ENCODE results near the gene NUTM2A.
"Not testable (repeated sequence)": the region's sequence is repeated elsewhere in the genome, so short reads cannot be mapped to it uniquely, and the experiment has no call there.

The NUTM2A gene

GRCh38 chr10:87225148-87225547, at the start of gene NUTM2A:
Gene NUTM2A (plus strand): TSS chr10:87225448. CDS start chr10:87225831, 383 bp downstream.
- not testable (repeated sequence) for DNase-seq

- DNase-seq: not testable (repeated sequence)
These were observed 47.7 kb upstream of the NUTM2A start for GRCh38 chr10:87177587-87177986.

- not testable (repeated sequence) for DNase-seq
These were observed 40.8 kb upstream of the NUTM2A start for GRCh38 chr10:87184421-87184820.

GRCh38 chr10:87186016-87186415, 39.2 kb upstream of the NUTM2A start:
- DNase-seq: not testable (repeated sequence)

- DNase-seq: not testable (repeated sequence)
These were observed 37.7 kb upstream of the NUTM2A start for GRCh38 chr10:87187573-87187972.

- peak; percentile 70 for DNase-seq
These were observed 33.4 kb upstream of the NUTM2A start for GRCh38 chr10:87191841-87192240.

GRCh38 chr10:87200924-87201323, 24.3 kb upstream of the NUTM2A start:
- not testable (repeated sequence) for DNase-seq

GRCh38 chr10:87204801-87205200, 20.4 kb upstream of the NUTM2A start:
- DNase-seq: not testable (repeated sequence)

GRCh38 chr10:87206922-87207321, 18.3 kb upstream of the NUTM2A start:
- not testable (repeated sequence) for DNase-seq

GRCh38 chr10:87210309-87210708, 14.9 kb upstream of the NUTM2A start:
- DNase-seq: not testable (repeated sequence)

GRCh38 chr10:87211848-87212247, 13.4 kb upstream of the NUTM2A start:
- not testable (repeated sequence) for DNase-seq

- not testable (repeated sequence) for DNase-seq
These were observed 12.0 kb upstream of the NUTM2A start for GRCh38 chr10:87213150-87213765.

GRCh38 chr10:87213806-87214205, 11.4 kb upstream of the NUTM2A start:
- not testable (repeated sequence) for DNase-seq

- not testable (repeated sequence) for DNase-seq
These were observed 9.1 kb upstream of the NUTM2A start for GRCh38 chr10:87216120-87216519.

- DNase-seq: not testable (repeated sequence)
These were observed 5.9 kb upstream of the NUTM2A start for GRCh38 chr10:87219370-87219769.

- DNase-seq: not testable (repeated sequence)
These were observed 2.5 kb upstream of the NUTM2A start for GRCh38 chr10:87222789-87223188.

- DNase-seq: not testable (repeated sequence)
These were observed 3.0 kb downstream of the NUTM2A start for GRCh38 chr10:87228247-87228646.

- not testable (repeated sequence) for DNase-seq
These were observed 4.0 kb downstream of the NUTM2A start for GRCh38 chr10:87229211-87229610.

GRCh38 chr10:87234854-87235253, 9.6 kb downstream of the NUTM2A start:
- DNase-seq: not testable (repeated sequence)

GRCh38 chr10:87237244-87237643, 12.0 kb downstream of the NUTM2A start:
- not testable (repeated sequence) for DNase-seq

GRCh38 chr10:87239346-87239808, 14.1 kb downstream of the NUTM2A start:
- DNase-seq: not testable (repeated sequence)

- DNase-seq: not testable (repeated sequence)
These were observed 16.9 kb downstream of the NUTM2A start for GRCh38 chr10:87242192-87242591.

GRCh38 chr10:87247335-87247734, 22.1 kb downstream of the NUTM2A start:
- DNase-seq: not testable (repeated sequence)

GRCh38 chr10:87248818-87249353, 23.6 kb downstream of the NUTM2A start:
- not testable (repeated sequence) for DNase-seq
